Measurements from ENCODE around the gene REEP6.

Gene REEP6

DNA sequence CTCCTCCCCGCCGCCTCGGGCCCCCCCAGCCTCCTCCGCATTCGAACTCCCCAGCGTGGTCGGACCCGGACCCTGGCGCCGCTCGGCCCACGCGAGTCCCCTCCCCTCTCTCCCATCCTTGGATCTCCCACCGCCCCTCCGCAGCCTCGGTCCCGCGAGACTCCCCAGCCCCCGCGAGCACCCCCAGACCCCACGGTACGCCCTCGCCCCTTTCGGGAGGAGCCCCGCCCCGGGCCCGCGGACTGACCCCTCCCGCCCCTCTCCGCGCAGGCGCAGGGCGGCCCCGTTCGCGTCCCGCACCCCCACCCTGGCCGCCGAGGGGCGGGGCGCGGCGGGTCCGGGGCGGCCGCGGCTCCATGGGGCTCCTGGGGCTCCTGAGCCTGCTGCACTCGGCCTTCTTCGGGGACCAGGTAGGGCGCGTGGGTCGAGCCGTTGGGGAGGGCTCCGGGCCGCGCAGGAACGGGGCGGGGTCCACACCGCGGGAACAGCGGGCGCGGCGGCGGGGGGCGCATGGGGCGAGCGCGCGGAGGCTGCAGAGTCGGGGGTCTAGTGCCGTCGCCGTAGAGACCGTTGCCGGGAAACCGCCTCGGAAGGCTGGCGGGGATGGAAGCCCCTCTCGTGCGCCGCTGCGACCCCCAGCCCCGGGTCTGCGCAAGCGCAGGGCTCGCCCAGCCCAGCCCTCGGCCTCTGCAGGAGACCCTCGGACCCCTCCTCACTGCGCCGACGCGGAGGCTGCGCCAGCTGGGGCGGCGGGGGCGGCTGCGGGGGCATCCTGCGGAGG is 44.9 kb upstream of the REEP6 start:
- no peak overlapping the region for H2AFZ ChIP-seq (ENCODE audit: low read depth)
- H4K20me1 ChIP-seq (ENCODE audit: insufficient read depth), result no peaks in the 10 kb centered on the region; the same call in 1 of the 2 replicates
- H3K27me3 ChIP-seq (ENCODE audit: insufficient read depth, low read depth), result peaks cover 52% of the 10 kb centered on the region
- no peak overlapping the region for H3K4me2 ChIP-seq
- no peaks in the 10 kb centered on the region for H3K79me2 ChIP-seq (ENCODE audit: insufficient read depth, low read depth)
- H3K36me3 ChIP-seq (ENCODE audit: insufficient read depth), result peaks cover 5% of the 10 kb centered on the region; the same call in 1 of the 2 replicates
- H3K9ac ChIP-seq, result no peak overlapping the region
- TF ChIP-seq, protein P1, sequence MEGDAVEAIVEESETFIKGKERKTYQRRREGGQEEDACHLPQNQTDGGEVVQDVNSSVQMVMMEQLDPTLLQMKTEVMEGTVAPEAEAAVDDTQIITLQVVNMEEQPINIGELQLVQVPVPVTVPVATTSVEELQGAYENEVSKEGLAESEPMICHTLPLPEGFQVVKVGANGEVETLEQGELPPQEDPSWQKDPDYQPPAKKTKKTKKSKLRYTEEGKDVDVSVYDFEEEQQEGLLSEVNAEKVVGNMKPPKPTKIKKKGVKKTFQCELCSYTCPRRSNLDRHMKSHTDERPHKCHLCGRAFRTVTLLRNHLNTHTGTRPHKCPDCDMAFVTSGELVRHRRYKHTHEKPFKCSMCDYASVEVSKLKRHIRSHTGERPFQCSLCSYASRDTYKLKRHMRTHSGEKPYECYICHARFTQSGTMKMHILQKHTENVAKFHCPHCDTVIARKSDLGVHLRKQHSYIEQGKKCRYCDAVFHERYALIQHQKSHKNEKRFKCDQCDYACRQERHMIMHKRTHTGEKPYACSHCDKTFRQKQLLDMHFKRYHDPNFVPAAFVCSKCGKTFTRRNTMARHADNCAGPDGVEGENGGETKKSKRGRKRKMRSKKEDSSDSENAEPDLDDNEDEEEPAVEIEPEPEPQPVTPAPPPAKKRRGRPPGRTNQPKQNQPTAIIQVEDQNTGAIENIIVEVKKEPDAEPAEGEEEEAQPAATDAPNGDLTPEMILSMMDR (conservative IDR thresholded peaks at IDR 0.05; ENCODE audit: low read depth, low read length), result no peak
- H3K27ac ChIP-seq, result no peak overlapping the region
- H3K4me1 ChIP-seq (ENCODE audit: low read depth, poor library complexity, severe bottlenecking), result peaks cover 14% of the 10 kb centered on the region
- no peak overlapping the region for H3K4me3 ChIP-seq (IDR thresholded peaks at IDR 0.05; ENCODE audit: insufficient read depth, low read depth, low read length)

DNA sequence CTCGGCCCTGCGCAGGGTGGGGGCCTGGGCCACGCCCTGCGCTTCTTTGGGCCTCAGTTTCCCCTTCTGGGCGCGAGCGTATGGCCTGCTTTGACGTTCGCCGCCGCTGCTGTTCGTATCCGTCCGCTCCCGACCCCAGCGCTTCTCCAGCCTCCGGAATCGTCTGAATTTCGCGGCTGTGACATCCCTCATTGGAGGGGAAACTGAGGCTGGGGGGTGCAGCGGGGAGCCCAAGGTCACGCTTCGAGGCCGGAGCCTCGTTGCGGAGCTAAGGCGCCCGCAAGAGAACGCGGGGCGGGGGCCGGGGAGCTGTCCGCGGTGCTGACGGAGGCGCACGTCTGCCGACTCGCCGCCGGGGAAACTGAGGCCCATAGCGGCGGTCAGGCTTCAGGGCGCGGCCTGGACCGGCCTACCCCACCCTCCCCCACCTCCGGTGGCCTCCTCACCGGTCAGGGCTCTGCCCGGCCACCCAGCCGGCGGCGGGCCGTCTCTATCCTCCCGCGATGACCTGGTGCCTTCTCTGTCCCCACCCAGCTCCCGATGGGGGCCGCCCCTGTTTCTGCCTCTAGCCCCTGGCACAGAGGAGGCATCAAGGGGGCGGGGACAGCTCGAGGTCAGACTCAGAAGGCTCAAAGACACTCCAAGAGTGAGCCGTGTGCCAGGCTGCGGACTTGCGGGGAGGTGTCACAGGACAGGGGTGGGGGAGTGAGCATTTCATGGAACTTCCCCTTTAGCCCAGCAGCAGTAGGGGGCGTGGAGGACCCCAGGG is 44.1 kb upstream of the REEP6 start:
- no peaks in the 10 kb centered on the region for H3K79me2 ChIP-seq (ENCODE audit: insufficient read depth, low read depth)
- no peak overlapping the region for H2AFZ ChIP-seq (ENCODE audit: low read depth)
- H3K36me3 ChIP-seq (ENCODE audit: insufficient read depth), result no peaks in the 10 kb centered on the region
- H3K27ac ChIP-seq, result no peak overlapping the region
- no peaks in the 10 kb centered on the region; the same call in 1 of the 2 replicates for H4K20me1 ChIP-seq (ENCODE audit: insufficient read depth)
- H3K27me3 ChIP-seq (ENCODE audit: insufficient read depth, low read depth), result peaks cover 60% of the 10 kb centered on the region
- TF ChIP-seq, protein P1 (conservative IDR thresholded peaks at IDR 0.05; ENCODE audit: low read depth, low read length), result no peak
- H3K9ac ChIP-seq, result no peak overlapping the region
- H3K4me1 ChIP-seq (ENCODE audit: low read depth, poor library complexity, severe bottlenecking), result peaks cover 14% of the 10 kb centered on the region
- no peak overlapping the region for H3K4me2 ChIP-seq
- H3K4me3 ChIP-seq (IDR thresholded peaks at IDR 0.05; ENCODE audit: insufficient read depth, low read depth, low read length), result no peak overlapping the region

DNA sequence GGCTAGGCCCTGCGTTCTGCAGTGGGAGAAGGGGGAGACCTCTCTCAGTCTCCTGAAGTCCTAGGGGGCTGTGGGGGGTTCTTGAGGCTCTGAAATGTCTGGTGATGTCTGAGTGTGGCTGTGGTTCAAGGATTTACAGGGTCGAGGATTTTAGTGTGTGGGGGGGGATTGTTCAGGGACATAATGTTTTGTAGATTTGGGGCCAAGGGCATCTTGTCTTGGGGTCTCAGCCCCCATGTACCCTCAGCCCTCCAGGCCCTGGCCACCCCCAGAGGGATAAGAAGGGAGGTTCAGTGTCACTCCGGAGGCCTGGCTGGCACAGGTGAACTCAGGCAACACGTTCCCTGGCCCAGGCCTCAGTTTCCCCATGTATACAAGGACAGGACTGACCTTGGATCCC is 43.5 kb upstream of the REEP6 start:
- no peak overlapping the region for H3K27ac ChIP-seq
- H3K4me3 ChIP-seq (IDR thresholded peaks at IDR 0.05; ENCODE audit: insufficient read depth, low read depth, low read length), result no peak overlapping the region
- no peak overlapping the region for H2AFZ ChIP-seq (ENCODE audit: low read depth)
- TF ChIP-seq, protein P1 (conservative IDR thresholded peaks at IDR 0.05; ENCODE audit: low read depth, low read length), result no peak
- no peak overlapping the region for H3K4me2 ChIP-seq
- peaks cover 14% of the 10 kb centered on the region for H3K4me1 ChIP-seq (ENCODE audit: low read depth, poor library complexity, severe bottlenecking)
- no peaks in the 10 kb centered on the region; the same call in 1 of the 2 replicates for H4K20me1 ChIP-seq (ENCODE audit: insufficient read depth)
- H3K79me2 ChIP-seq (ENCODE audit: insufficient read depth, low read depth), result no peaks in the 10 kb centered on the region
- no peaks in the 10 kb centered on the region for H3K36me3 ChIP-seq (ENCODE audit: insufficient read depth)
- H3K9ac ChIP-seq, result no peak overlapping the region
- peaks cover 66% of the 10 kb centered on the region for H3K27me3 ChIP-seq (ENCODE audit: insufficient read depth, low read depth)

DNA sequence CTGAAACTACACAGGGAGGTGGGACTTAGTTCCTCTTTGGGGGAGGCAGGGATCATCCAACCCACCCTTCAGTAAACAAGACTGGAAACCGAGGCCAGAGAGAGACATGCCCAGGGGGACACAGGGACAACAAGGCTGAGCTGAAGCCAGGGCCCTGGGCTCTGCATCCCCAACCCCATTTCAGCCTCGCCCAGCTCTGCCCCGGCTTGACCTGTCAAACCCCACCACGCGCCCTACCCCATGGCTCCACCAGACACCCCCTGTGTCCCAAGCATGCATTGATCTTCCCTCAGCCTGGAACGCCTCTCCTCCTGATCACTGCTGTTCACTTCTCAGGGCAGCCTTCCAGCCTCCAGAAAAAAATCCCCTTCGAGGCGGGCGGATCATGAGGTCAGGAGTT is 43.0 kb upstream of the REEP6 start:
- no peak overlapping the region for H3K4me3 ChIP-seq (IDR thresholded peaks at IDR 0.05; ENCODE audit: insufficient read depth, low read depth, low read length)
- H3K27ac ChIP-seq, result no peak overlapping the region
- no peak overlapping the region for H2AFZ ChIP-seq (ENCODE audit: low read depth)
- H3K9ac ChIP-seq, result no peak overlapping the region
- no peak overlapping the region for H3K4me2 ChIP-seq
- TF ChIP-seq, protein P1 (conservative IDR thresholded peaks at IDR 0.05; ENCODE audit: low read depth, low read length), result no peak
- peaks cover 9% of the 10 kb centered on the region for H3K4me1 ChIP-seq (ENCODE audit: low read depth, poor library complexity, severe bottlenecking)
- H4K20me1 ChIP-seq (ENCODE audit: insufficient read depth), result no peaks in the 10 kb centered on the region; the same call in 1 of the 2 replicates
- peaks cover 69% of the 10 kb centered on the region for H3K27me3 ChIP-seq (ENCODE audit: insufficient read depth, low read depth)
- H3K79me2 ChIP-seq (ENCODE audit: insufficient read depth, low read depth), result no peaks in the 10 kb centered on the region
- no peaks in the 10 kb centered on the region for H3K36me3 ChIP-seq (ENCODE audit: insufficient read depth)
